ENCODE measurements around the gene SLC25A45.
A peak's percentile ranks its signal among the peaks of the same experiment; 100 is the strongest.
"Not testable (repeated sequence)": the region's sequence is repeated elsewhere in the genome, so short reads cannot be mapped to it uniquely, and the experiment has no call there.

The SLC25A45 gene

DNA sequence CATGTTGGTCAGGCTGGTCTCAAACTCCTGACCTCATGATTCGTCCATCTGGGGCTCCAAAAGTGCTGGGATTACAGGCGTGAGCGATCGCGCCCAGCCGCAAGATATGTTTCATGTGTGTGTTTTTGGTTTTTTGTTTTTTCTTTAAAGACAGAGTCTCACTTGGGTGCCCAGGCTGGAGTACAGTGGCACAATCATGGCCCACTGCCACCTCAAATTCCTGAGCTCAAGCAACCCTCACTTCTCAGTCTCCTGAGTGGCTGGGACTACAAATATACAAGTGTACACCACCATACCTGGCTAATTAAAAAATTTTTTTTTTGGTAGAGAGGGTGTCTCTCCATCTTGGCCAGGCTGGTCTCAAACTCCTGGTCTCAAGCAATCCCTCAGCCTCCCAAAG, 19.5 kb downstream of the SLC25A45 start:
- no peak for DNase-seq (ENCODE audit: low read depth in 2 of 2)

- DNase-seq (ENCODE audit: low read depth in 2 of 2) = no peak
These were observed 20.0 kb downstream of the SLC25A45 start for GRCh38 chr11:65362320-65362931.

- no peak for DNase-seq (ENCODE audit: low read depth in 2 of 2)
These were observed 24.5 kb downstream of the SLC25A45 start for GRCh38 chr11:65357856-65358356.

GRCh38 chr11:65356394-65356972, 26.0 kb downstream of the SLC25A45 start:
- no peak for DNase-seq (ENCODE audit: low read depth in 2 of 2)

DNA sequence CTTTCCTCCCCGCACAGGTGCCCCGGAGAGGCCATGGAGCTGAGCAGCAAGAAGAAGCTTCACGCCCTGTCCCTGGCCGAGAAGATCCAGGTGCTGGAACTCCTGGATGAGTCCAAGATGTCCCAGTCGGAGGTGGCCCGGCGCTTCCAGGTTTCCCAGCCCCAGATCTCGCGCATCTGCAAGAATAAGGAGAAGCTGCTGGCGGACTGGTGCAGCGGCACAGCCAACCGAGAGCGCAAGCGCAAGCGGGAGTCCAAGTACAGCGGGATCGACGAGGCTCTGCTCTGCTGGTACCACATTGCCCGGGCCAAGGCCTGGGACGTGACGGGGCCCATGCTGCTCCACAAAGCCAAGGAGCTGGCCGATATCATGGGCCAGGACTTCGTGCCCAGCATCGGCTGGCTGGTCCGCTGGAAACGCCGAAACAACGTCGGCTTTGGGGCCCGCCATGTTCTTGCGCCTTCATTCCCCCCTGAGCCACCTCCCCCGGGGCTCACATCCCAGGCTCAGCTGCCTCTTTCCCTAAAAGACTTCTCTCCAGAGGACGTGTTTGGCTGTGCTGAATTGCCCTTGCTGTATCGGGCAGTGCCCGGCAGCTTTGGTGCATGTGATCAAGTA, 26.6 kb downstream of the SLC25A45 start:
- no peak for DNase-seq (ENCODE audit: low read depth in 2 of 2)

- peak; percentile 28 to 45 for DNase-seq (ENCODE audit: low read depth in 2 of 2)
These were observed 27.3 kb downstream of the SLC25A45 start for GRCh38 chr11:65355013-65355775.

DNA sequence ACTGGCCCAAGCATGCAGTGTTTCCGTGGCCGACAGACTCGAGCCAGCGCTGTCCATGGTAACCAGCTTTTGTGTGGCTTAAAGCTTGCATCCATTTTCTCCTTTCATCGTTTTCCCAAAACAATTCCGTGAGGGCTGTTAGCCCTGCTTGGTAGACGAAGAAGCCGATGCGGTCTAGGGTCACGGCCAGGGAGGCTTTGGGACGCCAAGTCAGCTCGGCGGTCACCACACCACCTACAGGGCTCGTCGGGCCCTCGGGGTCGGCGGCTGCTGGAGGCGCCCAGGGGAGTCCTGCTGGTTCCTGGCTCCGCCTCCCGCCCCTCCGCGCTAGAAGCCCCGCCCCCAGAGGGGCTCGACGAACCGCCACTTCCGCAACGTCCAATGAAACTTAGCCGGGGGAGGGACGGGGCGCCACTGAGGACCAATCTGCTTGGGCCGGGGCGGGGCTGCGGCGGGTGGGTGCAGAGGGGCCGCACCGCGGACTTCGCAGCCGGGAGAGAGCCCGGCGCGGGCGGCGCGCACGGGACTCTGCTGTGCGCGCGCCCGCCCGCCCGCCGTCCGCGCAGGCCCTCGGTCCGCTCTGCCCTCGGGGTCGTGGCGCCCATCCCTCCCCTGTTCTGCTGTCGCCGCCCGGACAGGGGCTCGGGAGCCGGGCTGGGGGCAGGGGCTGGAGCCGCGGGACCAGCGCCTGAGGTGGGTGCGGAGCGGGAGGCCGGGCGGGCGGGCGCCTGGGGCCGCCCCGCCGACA, 28.0 kb downstream of the SLC25A45 start, which contains the start of gene TIGD3:
TSS of gene TIGD3 (plus strand) at position 487 of the 748 bp plus-strand sequence. CDS start 1,058 bp downstream, outside the sequence.
- peak; percentile 97 to 98 for DNase-seq (ENCODE audit: low read depth in 2 of 2)

DNA sequence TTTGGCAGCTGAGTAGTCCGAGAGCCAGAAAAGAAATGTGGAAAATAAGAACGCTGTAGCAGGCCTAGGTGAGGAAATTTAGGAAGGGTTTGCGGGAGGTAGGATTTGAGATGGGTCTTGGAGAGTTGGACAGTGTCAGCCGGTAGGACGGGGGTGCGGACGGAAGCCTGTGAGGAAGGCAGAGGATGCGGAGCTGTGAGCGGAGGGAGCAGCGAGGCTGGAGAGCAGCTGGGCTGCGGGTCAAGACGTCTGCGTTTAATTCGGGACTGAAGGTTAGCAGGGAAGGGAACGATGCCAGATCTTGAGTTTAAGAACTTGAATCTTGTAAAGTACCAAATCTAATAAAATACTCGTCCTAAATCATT, 28.6 kb downstream of the SLC25A45 start:
- DNase-seq (ENCODE audit: low read depth in 2 of 2) = no peak

GRCh38 chr11:65353376-65353775, 29.1 kb downstream of the SLC25A45 start:
- DNase-seq (ENCODE audit: low read depth in 2 of 2) = no peak

DNA sequence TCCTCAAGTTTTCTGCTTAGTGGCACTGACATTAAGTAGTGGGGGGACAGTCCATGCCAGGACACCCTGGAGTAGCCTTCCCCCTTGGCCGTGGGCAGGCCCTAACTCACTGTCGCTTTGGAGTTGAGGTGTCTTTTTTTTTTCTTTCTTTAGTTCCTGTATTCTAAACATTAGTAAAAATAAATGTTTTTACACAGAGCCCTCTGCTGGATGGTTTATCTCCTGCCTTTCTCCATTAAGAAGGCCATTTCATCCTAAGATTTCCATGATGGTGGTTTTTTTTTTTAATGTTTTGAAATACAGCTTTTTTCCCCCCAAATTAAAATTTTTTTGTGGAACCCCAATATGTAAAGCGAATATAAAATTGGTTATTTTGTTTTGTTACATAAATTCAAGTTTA, 29.7 kb downstream of the SLC25A45 start:
- no peak for DNase-seq (ENCODE audit: low read depth in 2 of 2)

GRCh38 chr11:65351511-65351910, 30.9 kb downstream of the SLC25A45 start:
- DNase-seq (ENCODE audit: low read depth in 2 of 2) = no peak

DNA sequence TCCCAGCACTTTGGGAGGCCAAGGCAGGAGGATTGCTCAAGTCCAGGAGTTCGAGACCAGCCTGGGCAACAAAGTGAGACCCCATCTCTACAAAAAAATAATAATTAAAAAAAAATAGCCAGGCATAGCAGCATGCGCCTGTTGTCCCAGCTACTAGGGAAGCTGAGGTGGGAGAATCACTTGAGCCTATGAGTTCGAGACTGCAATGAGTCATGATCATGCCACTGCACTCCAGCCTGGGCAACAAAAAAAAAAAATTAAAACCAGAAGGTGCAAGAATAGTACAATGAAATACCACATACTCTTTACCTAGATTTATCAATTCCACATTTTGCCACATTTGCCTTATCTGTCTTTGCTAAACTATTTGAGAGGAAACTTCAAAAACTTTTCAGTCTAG, 40.6 kb downstream of the SLC25A45 start:
- no peak for DNase-seq (ENCODE audit: low read depth in 2 of 2)

GRCh38 chr11:65340226-65340625, 42.2 kb downstream of the SLC25A45 start:
- DNase-seq (ENCODE audit: low read depth in 2 of 2) = no peak

- no peak for DNase-seq (ENCODE audit: low read depth in 2 of 2)
These were observed 43.8 kb downstream of the SLC25A45 start for GRCh38 chr11:65338676-65339075.

DNA sequence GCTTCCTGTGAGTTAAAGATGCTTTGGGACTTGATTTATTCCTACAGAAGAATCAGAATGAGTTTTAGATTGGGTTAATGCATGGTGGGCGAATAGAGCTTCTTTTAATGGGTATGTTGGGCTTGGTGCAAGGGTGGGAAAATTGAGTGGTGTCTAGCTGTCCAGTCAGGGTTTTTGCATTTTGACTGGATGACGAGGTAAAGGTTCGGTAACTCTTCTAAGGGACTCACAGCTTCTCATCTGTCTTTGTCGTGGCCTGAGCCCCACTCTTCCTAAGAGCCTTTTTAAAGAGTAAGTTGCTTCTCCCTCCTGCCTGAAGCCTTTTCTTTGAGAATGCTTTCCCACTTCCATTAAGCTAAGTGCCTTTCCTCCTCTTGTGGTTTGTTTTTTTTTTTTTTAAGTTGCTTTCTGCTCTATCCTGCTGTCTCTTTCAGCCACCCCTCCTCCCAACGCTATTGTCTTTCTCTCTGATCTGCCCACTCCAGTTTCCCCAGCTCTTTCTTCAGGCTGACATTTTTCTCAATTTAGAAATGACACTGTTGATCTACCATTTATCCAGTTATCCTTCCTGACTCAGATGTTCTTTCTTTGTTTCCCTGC, 47.6 kb downstream of the SLC25A45 start:
- no peak for DNase-seq (ENCODE audit: low read depth in 2 of 2)

DNA sequence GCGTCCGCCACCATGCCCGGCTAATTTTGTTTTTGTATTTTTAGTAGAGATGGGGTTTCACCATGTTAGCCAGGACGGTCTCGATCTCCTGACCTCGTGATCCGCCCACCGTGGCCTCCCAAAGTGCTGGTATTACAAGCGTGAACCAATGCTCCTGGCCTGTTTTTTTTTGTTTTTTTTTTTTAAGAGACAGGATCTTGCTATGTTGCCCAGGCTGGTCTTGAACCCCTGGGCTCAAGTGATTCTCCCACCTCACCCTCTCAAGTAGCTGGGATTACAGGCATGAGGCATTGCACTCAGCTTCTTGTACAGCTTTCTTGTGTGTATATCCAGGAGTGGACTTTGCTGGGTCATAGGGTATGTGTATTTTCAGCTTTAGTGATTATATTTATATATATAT, 49.9 kb downstream of the SLC25A45 start:
- not testable (repeated sequence) for DNase-seq (ENCODE audit: low read depth in 2 of 2)

DNA sequence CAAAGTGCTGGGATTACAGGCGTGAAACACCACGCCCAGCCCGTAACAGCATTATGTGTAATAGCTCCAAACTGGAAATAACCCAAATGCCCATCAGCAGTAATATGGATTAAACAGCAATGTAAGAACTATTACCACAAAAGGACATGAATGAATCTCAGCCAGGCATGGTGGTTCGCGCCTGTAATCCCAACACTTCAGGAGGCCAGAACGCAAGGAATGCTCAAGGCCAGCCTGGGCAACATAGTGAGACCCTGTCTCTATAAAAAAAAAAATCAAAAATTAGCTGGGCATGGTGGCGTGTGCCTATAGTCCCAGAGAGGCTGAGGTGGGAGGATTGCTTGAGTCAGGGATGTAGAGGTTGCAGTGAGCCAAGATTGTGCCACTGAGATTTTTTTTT, 51.9 kb downstream of the SLC25A45 start:
- DNase-seq (ENCODE audit: low read depth in 2 of 2) = no peak

- DNase-seq (ENCODE audit: low read depth in 2 of 2) = peak; percentile 86 to 87
These were observed 52.5 kb downstream of the SLC25A45 start for GRCh38 chr11:65329944-65330403.

- DNase-seq (ENCODE audit: low read depth in 2 of 2) = no peak
These were observed 53.0 kb downstream of the SLC25A45 start for GRCh38 chr11:65329478-65329877.

GRCh38 chr11:65327021-65327420, 55.4 kb downstream of the SLC25A45 start:
- no peak for DNase-seq (ENCODE audit: low read depth in 2 of 2)

DNA sequence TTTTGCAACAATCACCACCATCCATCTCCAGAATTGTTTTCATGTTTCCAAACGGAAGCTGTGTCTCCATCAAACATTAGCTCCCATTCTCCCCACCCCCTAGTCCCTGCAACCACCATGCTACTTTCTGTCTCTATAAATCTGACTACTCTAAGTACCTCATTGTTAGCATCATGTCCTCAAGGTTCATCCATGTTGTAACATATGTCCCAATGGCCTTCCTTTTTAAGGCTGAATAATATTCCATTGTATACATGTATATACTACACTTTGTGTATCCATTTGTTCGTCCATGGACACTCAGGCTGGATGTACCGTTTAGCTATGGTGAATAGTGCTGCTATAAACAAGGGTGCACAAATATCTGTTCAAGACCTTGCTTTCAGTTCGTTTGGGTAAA, 57.0 kb downstream of the SLC25A45 start:
- no peak for DNase-seq (ENCODE audit: low read depth in 2 of 2)

Measured in activated CD4-positive, alpha-beta T cell treated with anti-CD3 and anti-CD28 coated beads for 24 hours (primary cell).